NT2/D1 (cell line): ENCODE data around the gene RNF146.
"Not testable (repeated sequence)": the region's sequence is repeated elsewhere in the genome, so short reads cannot be mapped to it uniquely, and the experiment has no call there.

Source experiments
- DNase-seq: peaks from one replicate; pipeline ENCODE4 v3.0.0-alpha.2; 2011; ENCODE audit warnings: low read depth, low spot score
- H3K27me3 ChIP-seq: 2 replicates; pipeline ENCODE4 v1.6.0; 2011; ENCODE audit warnings: mild to moderate bottlenecking; ENCODE audit not compliant: insufficient read length, insufficient read depth
- H3K36me3 ChIP-seq: 2 replicates; pipeline ENCODE4 v1.6.1; 2011; ENCODE audit warnings: mild to moderate bottlenecking, low read length, mixed read lengths; ENCODE audit not compliant: insufficient read depth, insufficient read length
- H3K4me1 ChIP-seq: 2 replicates; pipeline ENCODE4 v1.5.1; 2011; ENCODE audit not compliant: insufficient read depth, insufficient read length
- H3K4me3 ChIP-seq: 2 replicates; pipeline ENCODE4 v1.5.1; 2011; ENCODE audit warnings: low read depth; ENCODE audit not compliant: insufficient read length
- H3K9ac ChIP-seq: 2 replicates; pipeline ENCODE4 v1.6.0; 2011; ENCODE audit warnings: low read depth; ENCODE audit not compliant: insufficient read length
- H3K9me3 ChIP-seq: 2 replicates; pipeline ENCODE4 v1.5.1; 2011; ENCODE audit warnings: mild to moderate bottlenecking, low read length; ENCODE audit not compliant: insufficient read depth
- SUZ12 ChIP-seq: IDR thresholded peaks from 2 replicates; pipeline ENCODE4 v1.6.1; 2011; ENCODE audit not compliant: insufficient read length, insufficient read depth; ENCODE audit errors: extremely low read depth
- YY1 ChIP-seq: IDR thresholded peaks from 2 replicates; pipeline ENCODE4 v1.6.1; 2011; ENCODE audit not compliant: insufficient read length, insufficient read depth
- ZNF274 ChIP-seq: IDR thresholded peaks from 2 replicates; pipeline ENCODE4 v1.6.1; 2011; ENCODE audit warnings: mild to moderate bottlenecking, low read depth, low read length

RNF146 gene, protein sequence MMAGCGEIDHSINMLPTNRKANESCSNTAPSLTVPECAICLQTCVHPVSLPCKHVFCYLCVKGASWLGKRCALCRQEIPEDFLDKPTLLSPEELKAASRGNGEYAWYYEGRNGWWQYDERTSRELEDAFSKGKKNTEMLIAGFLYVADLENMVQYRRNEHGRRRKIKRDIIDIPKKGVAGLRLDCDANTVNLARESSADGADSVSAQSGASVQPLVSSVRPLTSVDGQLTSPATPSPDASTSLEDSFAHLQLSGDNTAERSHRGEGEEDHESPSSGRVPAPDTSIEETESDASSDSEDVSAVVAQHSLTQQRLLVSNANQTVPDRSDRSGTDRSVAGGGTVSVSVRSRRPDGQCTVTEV

DNA sequence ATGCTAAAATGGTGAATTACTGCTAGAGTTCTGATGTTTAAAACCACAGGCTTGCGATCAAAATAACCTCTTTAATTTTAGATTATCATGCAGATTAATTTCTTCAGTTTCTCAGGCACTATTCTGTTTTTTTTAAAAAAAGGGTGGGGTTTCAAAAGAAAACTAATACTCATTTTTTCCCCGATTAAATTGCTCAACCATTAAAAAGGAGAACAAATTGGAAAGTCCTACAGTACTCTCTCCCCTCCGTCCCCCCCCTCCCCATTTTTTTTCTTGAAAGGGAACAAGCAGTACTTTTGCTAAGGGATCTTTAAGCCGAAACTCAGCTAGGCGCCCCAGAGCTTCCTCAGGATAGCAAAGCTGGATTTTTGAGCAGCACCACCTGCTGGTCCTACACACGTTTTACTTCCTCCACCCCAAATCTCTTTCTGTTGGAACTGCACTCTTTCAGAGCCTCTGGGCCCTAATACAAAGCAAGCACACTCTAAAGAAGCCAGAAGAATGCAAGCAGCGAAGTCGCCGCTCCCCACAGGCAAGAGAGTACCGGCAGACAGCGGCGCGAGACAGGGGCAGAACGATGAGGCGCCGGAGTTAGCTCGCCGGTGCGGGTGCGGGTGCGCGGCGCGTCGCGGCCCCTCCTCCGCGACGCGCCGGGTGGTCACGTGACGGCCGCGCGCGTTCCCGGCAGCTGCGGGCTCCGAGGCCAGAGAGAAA, at the start of gene RNF146:
Gene RNF146 (plus strand): TSS at position 687 of the 714 bp plus-strand sequence. CDS start 13,475 bp downstream, outside the sequence.
- H3K27me3 ChIP-seq: no peaks in the 10 kb centered on the region
- TF ChIP-seq YY1 (no peak), SUZ12 (no peak), ZNF274 (no peak)
- no peaks in the 10 kb centered on the region for H3K9me3 ChIP-seq
- H3K9ac ChIP-seq: peak within 1 kb of the TSS; percentile 93
- H3K4me3 ChIP-seq: peak within 1 kb of the TSS; percentile 88
- no peaks in the 10 kb centered on the region for H3K36me3 ChIP-seq
- no peaks in the 10 kb centered on the region for H3K4me1 ChIP-seq
- DNase-seq: peak; percentile 63

DNA sequence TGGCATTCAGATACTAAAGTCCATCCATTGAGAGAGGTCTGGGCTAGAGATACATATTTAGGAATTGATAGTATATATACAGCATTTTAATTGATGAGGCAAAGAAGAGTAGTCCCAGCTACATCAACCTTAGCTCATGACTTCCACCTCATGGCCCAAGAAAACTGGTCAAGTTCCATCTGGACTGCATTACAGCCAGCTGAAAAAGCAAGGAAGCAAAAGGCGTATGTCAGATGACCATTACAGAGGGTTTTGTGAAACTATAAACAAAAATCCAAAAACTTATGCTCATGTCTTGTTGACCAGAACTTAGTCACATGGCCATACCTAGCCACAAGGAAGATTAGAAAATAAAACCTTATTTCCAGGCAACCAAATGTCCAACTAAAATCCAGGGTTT, 46.8 kb upstream of the RNF146 start:
- no peak for DNase-seq
- H3K9ac ChIP-seq: no peak overlapping the region
- H3K9me3 ChIP-seq: no peaks in the 10 kb centered on the region
- H3K36me3 ChIP-seq: no peaks in the 10 kb centered on the region
- no peaks in the 10 kb centered on the region for H3K4me1 ChIP-seq
- no peak overlapping the region for H3K4me3 ChIP-seq
- no peaks in the 10 kb centered on the region for H3K27me3 ChIP-seq
- TF ChIP-seq ZNF274 (no peak), YY1 (no peak), SUZ12 (no peak)

- Histone ChIP-seq H3K36me3 (no peaks in the 10 kb centered on the region), H3K27me3 (no peaks in the 10 kb centered on the region), H3K4me3 (no peak overlapping the region), H3K9me3 (no peaks in the 10 kb centered on the region), H3K9ac (no peak overlapping the region), H3K4me1 (no peaks in the 10 kb centered on the region)
- no peak for TF ChIP-seq SUZ12
- TF ChIP-seq YY1: no peak
- no peak for TF ChIP-seq ZNF274
- DNase-seq: no peak
These were observed 45.5 kb upstream of the RNF146 start for GRCh38 chr6:127221201-127221600.

DNA sequence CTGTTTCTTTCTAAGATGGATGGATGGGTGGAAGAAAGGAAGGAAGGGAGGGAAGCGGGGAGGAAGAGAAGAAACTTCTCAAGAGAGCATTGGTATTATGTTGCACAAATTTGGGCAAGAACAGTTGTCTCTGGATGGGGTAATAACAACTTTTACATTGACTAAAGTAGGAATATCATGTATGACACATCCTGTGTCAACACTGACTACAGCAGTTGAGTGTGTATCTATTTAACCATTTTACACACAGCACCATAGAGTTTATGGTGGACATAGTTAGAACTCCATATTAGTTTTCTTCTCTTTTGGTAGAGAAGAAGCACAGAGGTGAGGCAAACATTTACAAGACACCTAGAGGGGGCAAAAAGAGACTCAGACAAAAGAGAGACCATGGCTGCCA, 44.2 kb upstream of the RNF146 start:
- Histone ChIP-seq H3K4me1 (no peaks in the 10 kb centered on the region), H3K9ac (no peak overlapping the region), H3K9me3 (no peaks in the 10 kb centered on the region), H3K4me3 (no peak overlapping the region), H3K27me3 (no peaks in the 10 kb centered on the region), H3K36me3 (no peaks in the 10 kb centered on the region)
- TF ChIP-seq ZNF274 (no peak), YY1 (no peak), SUZ12 (no peak)
- DNase-seq: no peak

GRCh38 chr6:127225497-127225896, 41.2 kb upstream of the RNF146 start:
- H3K4me3 ChIP-seq: no peak overlapping the region
- no peaks in the 10 kb centered on the region for H3K36me3 ChIP-seq
- DNase-seq: no peak
- no peak overlapping the region for H3K9ac ChIP-seq
- H3K27me3 ChIP-seq: no peaks in the 10 kb centered on the region
- TF ChIP-seq SUZ12: no peak
- TF ChIP-seq YY1: no peak
- no peak for TF ChIP-seq ZNF274
- no peaks in the 10 kb centered on the region for H3K9me3 ChIP-seq
- H3K4me1 ChIP-seq: no peaks in the 10 kb centered on the region

DNA sequence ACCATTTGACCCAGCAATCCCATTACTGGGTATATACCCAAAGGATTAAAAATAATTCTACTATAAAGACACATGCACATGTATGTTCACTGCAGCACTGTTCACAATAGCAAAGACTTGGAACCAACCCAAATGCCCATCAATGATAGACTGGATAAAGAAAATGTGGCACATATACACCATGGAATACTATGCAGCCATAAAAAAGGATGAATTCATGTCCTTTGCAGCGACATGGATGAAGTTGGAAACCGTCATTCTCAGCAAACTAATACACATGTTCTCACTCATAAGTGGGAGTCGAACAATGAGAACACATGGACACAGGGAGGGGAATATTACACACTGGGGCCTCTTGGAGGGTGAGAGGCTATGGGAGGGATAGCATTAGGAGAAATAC, 32.8 kb upstream of the RNF146 start:
- not testable (repeated sequence) for H3K4me1 ChIP-seq, H3K27me3 ChIP-seq, H3K9me3 ChIP-seq, DNase-seq, H3K9ac ChIP-seq, H3K4me3 ChIP-seq, H3K36me3 ChIP-seq

- Histone ChIP-seq H3K9me3 (no peaks in the 10 kb centered on the region), H3K9ac (no peak overlapping the region), H3K36me3 (no peaks in the 10 kb centered on the region), H3K4me1 (no peaks in the 10 kb centered on the region), H3K4me3 (no peak overlapping the region), H3K27me3 (no peaks in the 10 kb centered on the region)
- DNase-seq: no peak
- TF ChIP-seq ZNF274: no peak
- no peak for TF ChIP-seq YY1
- no peak for TF ChIP-seq SUZ12
These were observed 23.2 kb upstream of the RNF146 start for GRCh38 chr6:127243501-127243900.
